GM10248 (cell line): Measurements from ENCODE around the gene GOLIM4.

Experiments
- CTCF ChIA-PET: fragments of 300-600 bp; sonication (Branson Sonifier 250); formaldehyde crosslinking; extraction: SDS; loops from one replicate; lab custom pipeline; 2021; ENCODE audit warnings: antibody characterized with exemption; lab: Yijun Ruan, JAX
- POLR2A ChIA-PET: fragments of 350-650 bp; sonication (Branson Sonifier 250); formaldehyde crosslinking; extraction: SDS; loops from one replicate; lab custom pipeline; 2020; ENCODE audit warnings: antibody characterized with exemption; lab: Yijun Ruan, JAX
- DNase-seq: peaks from one replicate; pipeline ENCODE4 v3.0.0; 2012; ENCODE audit errors: extremely low spot score
- TF ChIP-seq, protein P1 (sequence below): IDR thresholded peaks from 2 replicates; pipeline ENCODE4 v1.5.1; 2012; ENCODE audit warnings: mild to moderate bottlenecking, low read depth; ENCODE audit errors: extremely low read depth, missing control alignments, control extremely low read depth

Gene GOLIM4

DNA sequence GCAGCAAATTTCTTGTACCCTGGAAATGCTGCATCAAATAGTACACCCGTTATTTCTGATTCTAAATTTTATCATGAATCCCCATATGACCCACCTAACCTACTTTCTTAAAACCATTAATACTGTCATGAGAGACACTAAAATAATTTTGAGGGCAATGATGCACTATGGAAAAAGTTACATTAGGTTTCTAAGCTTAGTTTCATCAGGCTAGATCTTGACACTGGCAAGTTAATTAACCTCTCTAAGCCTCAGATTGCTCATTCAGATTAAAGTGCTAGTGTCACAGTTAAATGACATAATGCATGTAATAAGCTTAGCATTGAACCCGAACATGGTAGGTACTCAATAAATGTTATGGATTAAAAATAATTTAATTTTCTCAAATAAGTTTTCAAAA is 8.2 kb downstream of the GOLIM4 start:
- CTCF ChIA-PET = interaction anchor here (0.7 to 4.9 kb wide), 13 partner anchors 9 to 432 kb away, joined by 3 to 18 read pairs (median 6); no protein-coding TSS in a partner anchor
- POLR2A ChIA-PET = no interaction called here
- no peak for DNase-seq
- TF ChIP-seq, protein P1, sequence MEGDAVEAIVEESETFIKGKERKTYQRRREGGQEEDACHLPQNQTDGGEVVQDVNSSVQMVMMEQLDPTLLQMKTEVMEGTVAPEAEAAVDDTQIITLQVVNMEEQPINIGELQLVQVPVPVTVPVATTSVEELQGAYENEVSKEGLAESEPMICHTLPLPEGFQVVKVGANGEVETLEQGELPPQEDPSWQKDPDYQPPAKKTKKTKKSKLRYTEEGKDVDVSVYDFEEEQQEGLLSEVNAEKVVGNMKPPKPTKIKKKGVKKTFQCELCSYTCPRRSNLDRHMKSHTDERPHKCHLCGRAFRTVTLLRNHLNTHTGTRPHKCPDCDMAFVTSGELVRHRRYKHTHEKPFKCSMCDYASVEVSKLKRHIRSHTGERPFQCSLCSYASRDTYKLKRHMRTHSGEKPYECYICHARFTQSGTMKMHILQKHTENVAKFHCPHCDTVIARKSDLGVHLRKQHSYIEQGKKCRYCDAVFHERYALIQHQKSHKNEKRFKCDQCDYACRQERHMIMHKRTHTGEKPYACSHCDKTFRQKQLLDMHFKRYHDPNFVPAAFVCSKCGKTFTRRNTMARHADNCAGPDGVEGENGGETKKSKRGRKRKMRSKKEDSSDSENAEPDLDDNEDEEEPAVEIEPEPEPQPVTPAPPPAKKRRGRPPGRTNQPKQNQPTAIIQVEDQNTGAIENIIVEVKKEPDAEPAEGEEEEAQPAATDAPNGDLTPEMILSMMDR = no peak

DNA sequence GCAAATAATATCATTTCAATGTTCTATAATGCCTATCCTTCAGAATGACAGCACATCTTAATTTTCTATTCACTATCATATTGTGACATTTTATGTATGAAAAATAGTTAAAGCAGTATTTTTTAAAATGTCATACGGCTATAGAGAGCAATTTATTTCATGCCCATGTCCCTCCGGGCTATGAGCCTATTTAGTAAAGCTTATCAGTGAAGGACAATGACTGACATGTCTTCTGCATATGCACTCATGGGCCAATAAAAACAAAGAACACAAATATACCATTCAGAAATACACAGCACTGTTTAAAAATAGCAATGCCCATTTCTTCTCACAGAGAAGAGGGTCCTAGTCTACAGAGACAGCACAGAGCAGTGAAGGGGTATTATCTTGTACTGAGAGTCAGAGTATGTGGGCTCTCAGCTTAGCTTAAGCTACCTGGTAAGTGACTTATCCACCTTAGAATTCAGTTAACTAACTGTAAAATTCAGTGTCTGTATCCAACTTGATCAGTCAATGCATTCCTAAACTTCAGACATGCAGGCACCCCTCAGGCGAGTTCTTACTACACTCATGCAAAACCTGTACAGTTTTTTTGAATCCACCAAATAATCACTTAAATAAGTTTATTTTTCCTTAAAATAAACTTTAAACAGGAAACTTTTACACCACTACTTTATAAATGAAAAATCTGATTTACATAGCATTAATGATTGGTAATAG is 9.0 kb downstream of the GOLIM4 start:
- CTCF ChIA-PET = interaction anchor here (0.9 to 4.9 kb wide), 8 partner anchors 8 to 433 kb away, joined by 3 to 17 read pairs (median 10); no protein-coding TSS in a partner anchor
- POLR2A ChIA-PET = no interaction called here
- DNase-seq = no peak
- TF ChIP-seq, protein P1 = no peak

DNA sequence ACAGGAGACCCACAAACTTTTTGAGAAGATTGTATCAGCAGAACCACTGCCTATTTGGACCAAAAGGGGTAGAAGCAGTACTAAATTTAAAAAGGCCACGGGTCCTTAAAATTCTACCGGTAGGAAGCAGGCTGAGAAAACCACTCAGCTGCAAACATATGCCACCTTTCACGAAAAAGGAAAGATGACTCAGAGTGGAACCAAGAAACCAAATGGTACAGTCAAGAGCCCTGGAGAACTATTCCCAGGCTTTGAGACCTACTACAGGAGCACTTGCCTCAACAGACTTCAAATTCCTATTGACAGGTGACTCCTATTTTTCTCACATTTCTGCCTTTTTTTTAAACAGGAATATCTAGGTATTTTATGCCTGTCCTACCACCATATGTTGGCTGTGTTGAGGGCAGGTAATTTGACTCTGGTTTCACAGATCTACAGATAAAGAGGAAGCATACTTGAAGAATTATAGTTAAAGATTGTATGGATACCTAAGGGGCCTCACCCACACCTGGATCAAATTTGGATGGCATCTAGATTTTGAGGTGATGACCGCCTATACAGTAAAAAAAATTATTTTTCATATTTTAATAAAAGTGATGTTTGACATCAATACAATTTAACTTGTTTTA is 10.1 kb downstream of the GOLIM4 start:
- CTCF ChIA-PET = interaction anchor here (1.0 to 4.9 kb wide), 3 partner anchors 13 to 36 kb away, joined by 3 to 15 read pairs (median 3); no protein-coding TSS in a partner anchor
- no peak for DNase-seq
- POLR2A ChIA-PET = no interaction called here
- TF ChIP-seq, protein P1 = no peak

DNA sequence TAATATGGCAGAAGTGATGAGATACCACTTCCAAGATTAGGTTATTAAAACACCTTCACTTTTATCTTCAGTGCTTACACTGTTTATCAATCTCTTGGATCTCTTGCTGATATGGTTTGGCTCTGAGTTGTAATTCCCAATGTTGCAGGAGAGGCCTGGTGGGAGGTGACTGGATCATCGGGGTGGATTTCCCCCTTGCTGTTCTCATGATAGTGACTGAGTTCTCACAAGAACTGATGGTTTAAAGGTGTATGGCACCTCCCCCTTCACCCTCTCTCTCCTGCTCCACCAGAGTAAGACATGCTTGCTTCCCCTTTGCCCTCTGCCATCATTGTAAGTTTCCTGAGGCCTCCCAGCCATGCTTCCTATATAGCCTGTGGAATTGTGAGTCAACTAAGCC is 11.8 kb downstream of the GOLIM4 start:
- TF ChIP-seq, protein P1 = no peak
- DNase-seq = no peak
- CTCF ChIA-PET = interaction anchor here (1.0 kb wide), 1 partner anchor 12 kb away, joined by 3 read pairs; the partner anchor contains the start of gene GOLIM4
- POLR2A ChIA-PET = no interaction called here

DNA sequence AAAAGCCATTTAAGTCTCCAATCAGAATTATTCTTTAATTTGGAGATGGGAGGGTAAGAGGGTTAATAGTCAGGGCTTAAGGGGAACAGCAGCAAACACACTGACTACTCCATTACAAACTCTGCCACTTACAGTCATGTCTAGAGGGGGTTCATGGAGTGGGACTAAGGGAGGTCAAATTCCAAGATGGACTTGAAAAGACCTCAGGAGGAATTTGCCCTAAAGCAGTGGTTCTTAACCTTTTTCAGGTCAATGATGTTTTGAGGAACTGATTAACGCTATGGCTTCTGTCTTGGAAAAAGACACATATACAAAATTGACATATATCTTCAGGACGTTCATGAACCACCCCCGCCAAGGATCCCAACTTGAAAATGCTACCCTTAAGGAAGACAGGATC is 13.9 kb downstream of the GOLIM4 start:
- no peak for DNase-seq
- TF ChIP-seq, protein P1 = no peak
- POLR2A ChIA-PET = interaction anchor here (0.5 kb wide), 1 partner anchor 9 kb away, joined by 3 read pairs; no protein-coding TSS in a partner anchor
- CTCF ChIA-PET = interaction anchor here (1.0 to 2.4 kb wide), 4 partner anchors 8 to 20 kb away, joined by 3 to 7 read pairs (median 3); no protein-coding TSS in a partner anchor

DNA sequence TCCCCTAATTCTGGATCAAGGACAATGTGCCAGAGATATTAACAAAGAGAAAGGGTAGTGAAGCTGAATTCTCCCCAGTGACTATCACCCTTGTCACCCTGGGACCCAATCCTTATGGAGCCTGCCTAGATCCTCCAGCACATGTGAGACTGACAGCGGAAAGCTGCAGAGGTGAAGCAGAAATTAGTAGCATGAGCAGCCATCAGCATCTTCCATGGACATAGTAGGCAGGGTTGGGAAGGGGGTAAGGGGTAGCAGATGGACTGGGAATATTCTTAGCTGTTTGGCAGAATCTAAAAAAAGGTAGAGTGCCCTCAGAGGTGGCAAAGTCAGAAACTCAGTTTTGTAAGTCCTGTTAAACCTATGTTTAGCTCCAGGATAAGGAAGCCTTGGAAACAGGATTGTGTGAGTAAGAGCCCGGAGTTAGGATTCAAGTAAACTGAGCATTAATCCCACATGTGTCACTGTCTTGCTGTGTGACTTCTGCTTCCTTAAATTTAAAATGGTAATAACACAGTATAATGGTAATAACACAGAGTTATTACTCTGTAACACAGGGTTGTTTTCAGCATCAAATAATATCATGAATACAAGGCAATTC is 14.5 kb downstream of the GOLIM4 start:
- ChIA-PET POLR2A (interaction anchor here (0.5 kb wide), 1 partner anchor 9 kb away, joined by 3 read pairs; no protein-coding TSS in a partner anchor), CTCF (interaction anchor here (1.1 to 2.4 kb wide), 2 partner anchors 13 to 20 kb away, joined by 3 to 7 read pairs; no protein-coding TSS in a partner anchor)
- no peak for DNase-seq
- TF ChIP-seq, protein P1 = no peak
